Endothelial cell (in vitro differentiated cells): ENCODE data around the gene ELOA. TPM values are rescaled to one million over a fixed set of nuclear protein-coding genes. Genes with fewer than 3 reads are reported as not detected.

Source experiments
- DNase-seq: peaks from one replicate; pipeline ENCODE4 v3.0.0; 2021; ENCODE audit warnings: low spot score
- H3K27ac Mint-ChIP-seq: one replicate; pipeline ENCODE4 v1.8.0; 2021; ENCODE audit warnings: mixed read lengths, inconsistent platforms; ENCODE audit not compliant: unreplicated experiment
- H3K27me3 Mint-ChIP-seq: one replicate; pipeline ENCODE4 v1.8.0; 2021; ENCODE audit warnings: mild to moderate bottlenecking, moderate library complexity, mixed read lengths, inconsistent platforms; ENCODE audit not compliant: unreplicated experiment
- H3K36me3 Mint-ChIP-seq: one replicate; pipeline ENCODE4 v1.8.0; 2021; ENCODE audit warnings: mild to moderate bottlenecking, low read depth, mixed read lengths, inconsistent platforms; ENCODE audit not compliant: unreplicated experiment
- H3K4me1 Mint-ChIP-seq: one replicate; pipeline ENCODE4 v1.8.0; 2021; ENCODE audit warnings: mild to moderate bottlenecking, mixed read lengths, inconsistent platforms; ENCODE audit not compliant: unreplicated experiment
- H3K4me3 Mint-ChIP-seq: one replicate; pipeline ENCODE4 v1.8.0; 2021; ENCODE audit warnings: mild to moderate bottlenecking, mixed read lengths, inconsistent platforms; ENCODE audit not compliant: unreplicated experiment
- H3K9me3 Mint-ChIP-seq: one replicate; pipeline ENCODE4 v1.8.0; 2021; ENCODE audit warnings: mixed read lengths, inconsistent platforms; ENCODE audit not compliant: unreplicated experiment
- total RNA-seq: library from RNA; stranded (reverse); fragmentation: NEBNext Ultra II Directional; extraction: Animal tissue kit (Norgen Biotek cat#: 25700); gene quantifications from one replicate; pipeline ENCODE4 v1.2.1, GENCODE V29; 2021; ENCODE audit not compliant: unreplicated experiment
- TF ChIP-seq, protein P1 (sequence below): fragments of 200-600 bp; sonication (generic); IDR thresholded peaks from one replicate; pipeline ENCODE4 v1.5.0; 2021; ENCODE audit warnings: antibody characterized with exemption; ENCODE audit not compliant: unreplicated experiment

The ELOA gene
- total RNA-seq, 1 donor from 2014 or later = 54.4 TPM

DNA sequence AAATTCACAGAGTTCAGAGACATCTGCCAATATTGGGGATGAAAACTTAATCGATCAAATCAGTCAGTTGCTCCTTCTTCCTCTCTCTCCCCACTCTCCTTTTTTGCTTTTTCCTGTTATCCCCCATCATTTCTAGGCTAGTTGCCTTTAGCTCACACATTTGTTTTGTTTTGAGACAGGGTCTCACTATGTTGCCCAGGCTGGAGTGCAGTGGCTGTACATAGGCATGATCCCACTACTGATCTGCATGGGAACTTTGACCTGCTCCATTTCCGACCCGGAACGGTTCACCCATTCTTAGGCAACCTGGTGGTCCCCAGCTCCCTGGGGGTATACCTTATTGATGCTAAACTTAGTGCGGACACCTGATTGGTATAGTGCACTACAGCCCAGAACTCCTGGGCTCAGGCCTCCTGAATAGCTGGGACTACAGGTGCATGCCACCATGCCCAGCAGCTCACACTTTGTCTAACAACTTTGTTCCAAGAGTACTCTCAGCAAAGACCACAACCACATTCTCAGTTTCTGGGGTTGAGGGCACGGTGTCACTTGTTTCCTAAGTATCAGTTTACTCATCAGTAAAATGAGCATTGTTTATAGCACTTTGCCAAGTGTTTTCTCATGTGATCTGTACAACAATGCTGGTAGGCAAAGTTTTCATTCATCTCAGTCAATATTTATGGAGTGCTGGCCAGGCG, 6.7 kb upstream of the ELOA start:
- no peaks in the 10 kb centered on the region for H3K9me3 Mint-ChIP-seq
- no peak overlapping the region for H3K27ac Mint-ChIP-seq
- peaks cover 2% of the 10 kb centered on the region for H3K36me3 Mint-ChIP-seq
- TF ChIP-seq, protein P1, sequence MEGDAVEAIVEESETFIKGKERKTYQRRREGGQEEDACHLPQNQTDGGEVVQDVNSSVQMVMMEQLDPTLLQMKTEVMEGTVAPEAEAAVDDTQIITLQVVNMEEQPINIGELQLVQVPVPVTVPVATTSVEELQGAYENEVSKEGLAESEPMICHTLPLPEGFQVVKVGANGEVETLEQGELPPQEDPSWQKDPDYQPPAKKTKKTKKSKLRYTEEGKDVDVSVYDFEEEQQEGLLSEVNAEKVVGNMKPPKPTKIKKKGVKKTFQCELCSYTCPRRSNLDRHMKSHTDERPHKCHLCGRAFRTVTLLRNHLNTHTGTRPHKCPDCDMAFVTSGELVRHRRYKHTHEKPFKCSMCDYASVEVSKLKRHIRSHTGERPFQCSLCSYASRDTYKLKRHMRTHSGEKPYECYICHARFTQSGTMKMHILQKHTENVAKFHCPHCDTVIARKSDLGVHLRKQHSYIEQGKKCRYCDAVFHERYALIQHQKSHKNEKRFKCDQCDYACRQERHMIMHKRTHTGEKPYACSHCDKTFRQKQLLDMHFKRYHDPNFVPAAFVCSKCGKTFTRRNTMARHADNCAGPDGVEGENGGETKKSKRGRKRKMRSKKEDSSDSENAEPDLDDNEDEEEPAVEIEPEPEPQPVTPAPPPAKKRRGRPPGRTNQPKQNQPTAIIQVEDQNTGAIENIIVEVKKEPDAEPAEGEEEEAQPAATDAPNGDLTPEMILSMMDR = no peak
- H3K4me1 Mint-ChIP-seq = no peaks in the 10 kb centered on the region
- H3K27me3 Mint-ChIP-seq = no peaks in the 10 kb centered on the region
- no peak overlapping the region for H3K4me3 Mint-ChIP-seq
- DNase-seq = no peak

DNA sequence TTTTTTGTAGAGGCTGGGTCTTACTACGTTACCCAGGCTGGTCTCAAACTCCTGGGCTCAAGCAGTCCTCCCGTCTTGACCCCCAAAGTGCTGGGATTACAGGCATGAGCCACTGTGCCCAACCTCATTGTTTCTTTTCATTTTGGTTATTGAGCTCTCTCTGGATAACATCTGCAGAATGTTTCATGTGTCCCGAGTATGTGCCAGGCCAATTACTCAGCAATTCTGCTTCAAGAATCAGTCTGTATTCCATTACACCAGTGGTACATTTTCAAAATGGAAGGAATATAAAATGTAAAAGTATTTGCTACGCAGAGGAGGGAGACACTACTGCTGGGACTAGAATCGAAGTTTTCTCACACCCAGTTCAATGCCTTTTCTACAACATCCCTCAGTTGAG, 1.7 kb upstream of the ELOA start:
- DNase-seq = no peak
- Mint-ChIP-seq H3K27me3 (peaks cover 13% of the 10 kb centered on the region), H3K4me3 (peak overlapping the region; percentile 94), H3K27ac (no peak overlapping the region), H3K4me1 (peaks cover 17% of the 10 kb centered on the region), H3K36me3 (peaks cover 4% of the 10 kb centered on the region), H3K9me3 (no peaks in the 10 kb centered on the region)
- TF ChIP-seq, protein P1 = no peak

DNA sequence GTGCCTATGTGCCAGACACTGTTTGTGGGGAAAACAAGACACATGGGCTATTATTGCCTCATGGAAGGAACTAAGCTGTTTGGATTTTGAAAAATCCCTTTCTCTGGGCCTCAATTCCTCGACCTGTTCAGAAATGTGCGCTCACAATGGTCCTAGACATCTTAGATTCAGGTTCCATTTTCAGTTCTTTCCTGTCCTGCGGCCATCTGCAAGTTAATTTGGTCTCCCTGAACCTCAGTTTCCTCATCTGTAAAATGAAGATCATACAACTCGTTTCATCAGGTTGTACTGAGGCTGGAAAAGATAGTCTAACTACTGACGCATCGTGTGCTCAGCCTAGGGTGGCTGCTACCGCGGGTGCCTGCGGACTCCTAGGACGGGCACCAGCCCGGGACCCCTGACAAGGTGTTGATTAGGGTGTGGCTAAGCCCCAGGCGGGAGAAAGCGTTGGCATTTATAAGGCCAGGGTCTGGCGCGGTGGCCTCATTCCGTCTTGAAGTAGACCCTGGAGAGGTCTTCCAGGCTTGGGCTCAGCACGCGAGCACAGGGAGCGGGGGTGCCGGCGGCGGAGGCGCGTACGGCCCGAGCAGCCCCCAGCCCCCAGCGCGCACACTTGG, 493 bp upstream of the ELOA start:
- H3K36me3 Mint-ChIP-seq = peaks cover 9% of the 10 kb centered on the region
- H3K9me3 Mint-ChIP-seq = no peaks in the 10 kb centered on the region
- H3K4me3 Mint-ChIP-seq = peak overlapping the region; percentile 94
- peak overlapping the region; percentile 68 for H3K27ac Mint-ChIP-seq
- H3K4me1 Mint-ChIP-seq = peaks cover 21% of the 10 kb centered on the region
- TF ChIP-seq, protein P1 = no peak
- DNase-seq = no peak
- peaks cover 13% of the 10 kb centered on the region for H3K27me3 Mint-ChIP-seq

DNA sequence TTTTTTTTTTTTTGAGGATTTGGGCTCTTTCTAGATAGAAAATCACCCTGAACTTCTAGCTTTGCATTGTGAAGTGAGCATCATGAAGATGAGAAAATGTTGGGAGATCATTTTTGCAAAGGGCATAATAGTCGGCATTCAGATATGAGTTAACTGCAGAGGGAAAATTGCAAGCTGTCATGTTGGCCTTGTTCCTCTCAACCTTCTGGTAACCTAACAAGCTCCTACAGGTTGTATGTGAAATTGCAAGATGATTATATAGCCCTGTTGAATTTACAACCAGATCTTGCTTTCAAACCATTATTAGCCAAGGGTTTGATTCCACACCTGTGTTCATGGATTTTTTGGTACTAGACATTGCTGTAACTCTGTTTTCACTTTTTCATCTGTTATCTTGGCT, 2.2 kb downstream of the ELOA start:
- no peak for DNase-seq
- Mint-ChIP-seq H3K4me1 (peaks cover 24% of the 10 kb centered on the region), H3K9me3 (no peaks in the 10 kb centered on the region), H3K4me3 (peak overlapping the region; percentile 96), H3K27ac (peak overlapping the region; percentile 80), H3K36me3 (peaks cover 14% of the 10 kb centered on the region), H3K27me3 (peaks cover 13% of the 10 kb centered on the region)
- TF ChIP-seq, protein P1 = peak; percentile 56

DNA sequence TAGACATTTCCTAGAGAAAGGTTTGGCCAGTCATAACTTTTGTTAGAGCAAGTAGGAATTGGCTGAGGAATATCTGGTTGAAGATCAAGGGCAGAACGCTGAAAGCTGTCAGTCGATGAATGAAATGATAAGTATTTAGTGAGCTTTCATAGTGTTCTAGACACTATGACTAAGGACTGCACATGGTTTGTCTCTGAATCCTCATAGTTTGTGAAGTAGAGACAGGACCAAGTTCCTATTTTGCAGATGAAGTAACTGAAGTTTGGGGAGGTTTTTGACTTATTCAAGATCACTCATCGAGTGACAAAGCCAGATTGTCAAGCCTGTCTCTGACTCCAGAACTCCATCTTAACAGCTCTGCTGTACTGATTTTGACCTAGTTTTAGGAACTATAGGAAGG, 4.7 kb downstream of the ELOA start:
- Mint-ChIP-seq H3K4me3 (no peak overlapping the region), H3K27me3 (peaks cover 7% of the 10 kb centered on the region), H3K36me3 (peaks cover 30% of the 10 kb centered on the region), H3K4me1 (peaks cover 15% of the 10 kb centered on the region), H3K27ac (no peak overlapping the region), H3K9me3 (no peaks in the 10 kb centered on the region)
- TF ChIP-seq, protein P1 = no peak
- DNase-seq = no peak
